ENCODE measurements around the gene APCDD1L. TPM values are rescaled to one million over a fixed set of nuclear protein-coding genes. Genes with fewer than 3 reads are reported as not detected.
A peak's percentile ranks its signal among the peaks of the same experiment; 100 is the strongest.
"Not testable (repeated sequence)": the region's sequence is repeated elsewhere in the genome, so short reads cannot be mapped to it uniquely, and the experiment has no call there.

APCDD1L gene
- total RNA-seq, 1 donor from 2014 or later: 0.17 TPM

- no peak for DNase-seq
Measured at GRCh38 chr20:58513580-58514285, 1.5 kb downstream of the APCDD1L start.

GRCh38 chr20:58512808-58513552 lies 2.2 kb downstream of the APCDD1L start:
- no peak for DNase-seq

DNA sequence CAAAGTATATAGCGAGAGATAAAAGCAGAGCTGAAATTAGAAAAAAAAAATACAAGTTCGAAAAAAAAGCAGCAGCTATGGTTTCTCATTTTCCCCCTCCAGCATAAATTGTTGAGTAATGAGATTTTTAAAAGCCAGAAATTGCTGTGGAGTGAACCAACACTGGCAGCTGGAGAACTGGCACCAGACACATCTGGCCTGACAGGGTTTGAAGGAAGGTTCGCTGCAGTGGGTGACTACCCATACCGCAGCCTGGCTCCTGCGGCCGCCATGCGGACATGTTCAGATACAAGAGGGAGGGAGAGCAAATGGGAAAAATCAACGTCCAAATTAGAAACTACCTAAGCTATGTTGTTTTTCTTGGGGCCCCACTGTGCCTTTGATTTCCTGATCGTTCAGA lies 3.3 kb downstream of the APCDD1L start:
- DNase-seq: no peak

DNA sequence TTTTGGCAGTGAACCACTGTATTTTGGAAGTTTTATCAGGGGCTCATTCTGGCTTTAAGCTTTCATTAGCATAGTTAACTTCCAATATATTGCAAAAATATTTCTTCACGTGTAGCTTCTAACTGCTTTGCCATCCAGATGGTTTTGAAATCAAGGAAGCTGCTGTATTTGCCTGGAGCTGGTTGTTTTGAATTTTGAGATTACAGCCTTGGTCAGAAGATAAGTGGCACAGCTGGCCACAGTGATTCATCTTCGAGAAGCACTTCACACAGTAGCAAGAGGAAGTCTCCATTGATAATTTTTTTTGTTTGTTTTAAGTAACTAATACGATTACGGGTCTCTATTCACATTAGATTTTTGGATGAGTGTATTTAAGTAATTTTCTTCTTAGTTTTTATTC lies 3.8 kb downstream of the APCDD1L start:
- peak; percentile 60 for DNase-seq

- no peak for DNase-seq
Measured at GRCh38 chr20:58510921-58511320, 4.3 kb downstream of the APCDD1L start.

GRCh38 chr20:58508762-58509395 lies 6.3 kb downstream of the APCDD1L start:
- no peak for DNase-seq

DNA sequence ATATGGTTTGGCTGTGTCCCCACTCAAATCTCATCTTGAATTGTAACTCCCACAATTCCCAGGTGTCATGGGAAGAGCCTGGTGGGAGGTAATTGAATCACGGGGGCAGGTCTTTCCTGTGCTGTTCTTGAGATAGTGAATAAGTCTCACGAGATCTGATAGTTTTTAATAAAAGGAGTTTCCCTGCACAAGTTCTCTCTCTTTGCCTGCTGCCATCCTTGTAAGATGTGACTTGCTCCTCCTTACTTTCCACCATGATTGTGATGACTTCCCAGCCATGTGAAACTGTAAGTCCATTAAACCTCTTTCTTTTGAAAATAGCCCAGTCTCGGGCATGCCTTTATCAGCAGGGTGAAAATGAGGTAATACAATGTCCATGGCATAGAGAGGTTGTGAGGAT lies 8.2 kb downstream of the APCDD1L start:
- not testable (repeated sequence) for DNase-seq

- DNase-seq: no peak
Measured at GRCh38 chr20:58504566-58504965, 10.6 kb downstream of the APCDD1L start.

GRCh38 chr20:58503668-58504067 lies 11.5 kb downstream of the APCDD1L start:
- DNase-seq: no peak

DNA sequence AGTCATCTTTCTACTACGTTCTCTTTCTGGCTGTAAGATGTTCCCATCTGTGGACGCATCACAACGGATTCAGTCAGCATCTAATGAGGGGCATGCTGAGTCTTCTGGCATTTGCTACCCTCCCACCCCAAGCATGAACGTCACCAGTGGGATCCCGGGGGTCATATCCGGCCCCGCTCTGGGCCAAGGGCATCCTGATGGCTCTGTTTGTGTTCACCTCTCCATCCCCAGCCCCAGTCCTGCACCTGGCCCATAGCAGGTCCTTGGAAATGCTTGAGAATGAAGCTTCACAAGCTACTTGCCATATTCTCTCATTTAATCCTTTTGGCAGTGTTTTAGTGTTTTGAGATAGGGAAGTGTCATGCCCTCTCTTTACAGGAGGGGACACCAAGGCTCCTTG lies 14.9 kb downstream of the APCDD1L start:
- no peak for DNase-seq

DNA sequence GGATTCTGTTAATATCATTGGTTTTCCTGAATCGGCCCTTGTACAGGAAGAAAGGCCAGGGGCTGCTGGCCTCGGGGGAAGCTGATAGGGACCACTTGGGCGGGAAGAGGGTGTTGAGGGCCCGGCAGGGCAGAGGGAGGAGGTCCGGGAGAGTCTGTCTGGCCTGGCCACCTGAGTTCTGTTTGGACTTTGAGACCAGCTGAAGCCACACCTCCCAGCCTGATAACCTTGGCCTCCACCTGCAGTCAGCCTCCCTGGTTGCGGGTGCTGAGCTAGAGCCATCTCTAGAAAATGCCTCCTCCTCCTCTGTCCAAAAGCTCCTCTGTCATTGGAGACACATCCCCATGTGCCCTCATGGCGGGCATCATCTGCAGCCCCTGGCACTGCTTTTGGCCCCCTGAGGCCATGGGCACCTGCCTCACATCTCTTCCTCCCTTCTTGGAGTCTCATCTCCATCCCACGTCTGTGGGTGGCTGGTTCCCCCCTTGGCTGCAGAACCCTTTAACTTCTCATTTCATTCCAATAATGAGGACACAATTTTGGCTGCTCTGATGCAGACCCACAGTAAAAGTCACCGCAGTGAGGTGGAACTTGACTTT lies 16.6 kb downstream of the APCDD1L start:
- no peak for DNase-seq

GRCh38 chr20:58497724-58498469 lies 17.3 kb downstream of the APCDD1L start:
- no peak for DNase-seq

DNA sequence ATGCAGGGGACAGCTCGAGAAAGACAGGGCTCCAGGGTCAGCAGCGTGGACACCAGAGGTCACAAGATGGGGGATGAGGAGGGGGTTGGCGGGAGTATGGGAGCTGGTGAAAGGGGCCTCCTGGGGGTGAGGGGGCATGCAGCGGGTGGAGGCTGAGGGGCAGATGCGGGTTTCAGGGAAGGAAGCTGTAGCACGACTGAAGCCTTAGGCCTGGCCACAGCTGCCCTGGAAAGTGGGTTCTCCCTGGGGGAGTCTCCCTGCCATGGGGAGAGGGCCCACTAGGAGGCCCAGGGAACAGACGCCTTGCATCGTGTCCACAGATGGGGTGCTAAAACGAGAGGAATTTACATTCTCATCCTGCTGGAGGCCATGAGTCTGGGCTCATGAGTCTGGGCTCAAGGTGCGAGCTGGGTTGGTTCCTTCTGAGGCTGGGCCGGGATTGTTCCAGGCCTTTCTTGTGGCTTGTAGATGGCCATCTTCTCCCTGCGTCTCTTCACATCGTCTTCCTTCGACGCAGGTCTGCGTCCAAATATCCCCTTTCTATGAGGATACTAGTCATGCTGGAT lies 18.0 kb downstream of the APCDD1L start:
- no peak for DNase-seq

DNA sequence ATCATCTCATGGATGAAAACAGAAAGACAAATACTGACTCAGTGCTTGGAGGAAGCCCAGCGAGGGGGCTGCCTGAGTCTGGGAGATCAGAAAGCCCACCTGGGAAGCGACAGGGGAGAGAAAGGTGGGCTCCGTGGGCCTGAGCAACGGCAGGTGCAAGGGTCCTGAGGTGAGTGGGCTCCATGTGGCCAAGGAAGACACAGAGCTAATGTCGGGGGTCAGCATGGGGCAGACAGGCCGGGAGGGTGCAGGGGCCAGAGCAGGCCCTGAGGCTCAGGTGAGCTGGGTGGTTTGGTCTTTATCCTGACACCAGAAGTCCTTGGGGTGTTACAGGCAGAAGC lies 18.8 kb downstream of the APCDD1L start:
- DNase-seq: no peak

- DNase-seq: no peak
Measured at GRCh38 chr20:58495623-58496428, 19.4 kb downstream of the APCDD1L start.

DNA sequence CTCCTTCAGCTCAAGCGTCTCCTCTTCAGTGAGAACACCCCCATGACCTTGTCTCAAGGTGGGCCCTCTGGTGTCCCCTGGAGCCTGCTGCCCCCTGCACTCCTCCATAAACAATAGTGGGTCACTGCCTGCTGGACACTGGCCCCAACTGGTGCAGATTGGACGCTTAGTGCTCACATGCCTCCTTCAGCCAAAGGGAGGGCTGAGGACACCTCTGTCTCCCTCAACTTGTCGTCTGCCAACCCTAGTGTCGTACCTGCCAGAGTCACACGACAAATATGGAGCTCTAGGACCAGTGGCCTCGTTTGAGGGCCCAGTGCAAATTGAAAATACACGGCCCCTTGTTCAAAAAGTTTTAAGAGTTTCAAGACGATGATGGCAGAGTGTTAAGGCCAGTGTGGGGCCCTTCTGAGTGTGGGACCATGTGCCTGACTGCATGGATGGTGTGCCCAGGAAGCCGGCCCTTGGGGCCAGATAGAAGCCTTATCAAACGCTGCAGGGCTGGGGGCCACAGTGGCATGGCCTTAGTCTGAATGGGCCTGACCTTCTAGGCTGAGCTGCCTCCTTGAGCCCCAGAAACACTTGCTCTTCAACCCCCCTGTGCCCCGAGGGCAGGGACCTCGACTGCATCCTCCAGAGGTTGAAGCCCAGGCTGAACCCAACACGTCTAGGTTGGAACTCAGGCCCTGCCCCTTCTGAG lies 20.1 kb downstream of the APCDD1L start:
- no peak for DNase-seq

DNA sequence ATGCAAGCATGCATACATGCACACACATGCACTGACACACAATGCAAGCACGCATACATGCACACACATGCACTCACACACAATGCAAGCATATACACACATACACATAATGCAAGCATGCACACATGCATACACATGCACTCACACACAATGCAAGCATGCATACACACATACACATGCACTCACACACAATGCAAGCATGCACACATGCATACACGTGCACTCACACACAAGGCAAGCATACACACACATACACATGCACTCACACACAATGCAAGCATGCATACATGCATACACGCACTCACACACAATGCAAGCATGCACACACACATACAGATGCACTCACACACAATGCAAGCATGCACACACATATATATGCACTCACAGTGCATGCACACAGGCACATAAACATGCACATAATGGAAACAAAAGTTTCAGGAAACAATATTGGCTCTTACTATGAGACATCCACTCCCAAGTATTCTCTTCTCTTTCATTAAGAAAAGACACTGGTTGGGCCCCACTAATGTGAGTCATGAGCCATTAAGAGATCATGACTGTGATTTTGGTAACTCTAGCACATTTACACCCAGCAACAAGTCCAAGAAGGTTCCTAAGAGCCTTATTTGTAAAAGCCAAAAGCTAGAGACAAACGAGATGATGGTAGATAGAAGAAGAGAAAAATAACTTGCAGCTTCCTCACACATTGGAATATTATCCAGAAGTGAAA lies 22.2 kb downstream of the APCDD1L start:
- no peak for DNase-seq

- no peak for DNase-seq
Measured at GRCh38 chr20:58492074-58492718, 23.0 kb downstream of the APCDD1L start.

- no peak for DNase-seq
Measured at GRCh38 chr20:58486207-58486606, 29.0 kb downstream of the APCDD1L start.

DNA sequence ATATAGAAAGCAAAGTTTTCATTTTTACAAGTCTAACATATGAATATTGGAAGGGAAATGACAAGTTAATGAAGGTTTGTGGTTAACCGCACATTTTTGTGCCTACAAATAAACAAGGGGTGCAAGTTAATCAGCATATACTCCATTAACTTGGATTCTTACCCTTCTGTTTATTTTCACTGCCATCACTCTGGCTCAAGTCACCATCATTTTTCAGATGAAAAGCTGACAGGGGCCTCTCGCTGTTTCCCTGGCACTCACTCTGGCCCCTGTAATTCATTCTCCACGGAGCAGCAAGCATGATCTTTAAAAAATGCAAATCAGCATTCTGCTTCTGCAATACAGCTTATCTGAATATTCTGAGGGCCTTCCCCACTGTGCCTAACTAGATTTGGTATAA lies 29.8 kb downstream of the APCDD1L start:
- DNase-seq: no peak

Data from dermis blood vessel endothelial cell (primary cell).